ENCODE data around the gene MC5R.

The MC5R gene

DNA sequence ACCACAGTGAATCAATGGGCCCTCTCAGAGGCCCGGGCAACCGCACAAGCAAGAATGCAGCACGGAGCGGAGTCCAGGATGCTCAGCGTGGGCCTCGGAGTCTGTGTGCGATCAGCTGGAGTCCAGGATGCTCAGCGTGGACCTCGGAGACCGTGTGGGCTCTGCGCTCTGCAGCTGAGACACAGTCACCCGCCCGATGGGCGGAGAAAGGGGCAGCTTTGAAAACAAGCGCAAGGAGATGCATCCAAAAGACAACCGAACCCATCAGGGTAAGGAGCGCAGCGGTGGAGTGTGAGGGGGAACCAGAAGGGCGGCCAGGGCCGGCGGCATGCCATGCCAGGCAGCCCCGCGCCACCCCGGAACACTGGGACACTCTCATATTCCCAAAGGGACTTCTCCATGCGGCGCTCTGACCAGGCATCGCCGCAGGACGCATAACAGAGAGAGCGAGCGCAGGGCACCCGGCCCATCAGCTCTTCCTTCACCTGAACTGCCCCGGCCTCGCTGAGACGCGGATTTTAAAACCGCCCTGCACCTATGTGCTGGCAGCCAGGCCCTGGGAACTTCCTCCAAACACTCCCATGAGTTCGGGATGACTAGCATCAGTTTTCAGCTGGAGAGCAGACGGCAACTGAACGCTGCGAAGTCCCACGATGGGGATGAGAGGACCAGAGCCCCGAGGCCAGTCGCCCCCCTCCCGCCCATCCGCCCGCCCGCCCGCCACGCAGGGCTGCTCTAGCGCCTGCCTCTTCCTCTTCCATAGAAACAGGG lies 44.7 kb downstream of the MC5R start:
- H3K27me3 ChIP-seq (replicated peaks; ENCODE audit: insufficient read depth, low read length), result no peaks in the 10 kb centered on the region
- no peaks in the 10 kb centered on the region for H3K36me3 ChIP-seq (replicated peaks; ENCODE audit: insufficient read depth, low read length)
- no peak overlapping the region for H3K9ac ChIP-seq (ENCODE audit: low read length)
- no peak overlapping the region for H3K4me3 ChIP-seq (ENCODE audit: low read length)
- H3F3A ChIP-seq (ENCODE audit: insufficient read depth, low read length), result no peaks in the 10 kb centered on the region
- TF ChIP-seq, protein P1, sequence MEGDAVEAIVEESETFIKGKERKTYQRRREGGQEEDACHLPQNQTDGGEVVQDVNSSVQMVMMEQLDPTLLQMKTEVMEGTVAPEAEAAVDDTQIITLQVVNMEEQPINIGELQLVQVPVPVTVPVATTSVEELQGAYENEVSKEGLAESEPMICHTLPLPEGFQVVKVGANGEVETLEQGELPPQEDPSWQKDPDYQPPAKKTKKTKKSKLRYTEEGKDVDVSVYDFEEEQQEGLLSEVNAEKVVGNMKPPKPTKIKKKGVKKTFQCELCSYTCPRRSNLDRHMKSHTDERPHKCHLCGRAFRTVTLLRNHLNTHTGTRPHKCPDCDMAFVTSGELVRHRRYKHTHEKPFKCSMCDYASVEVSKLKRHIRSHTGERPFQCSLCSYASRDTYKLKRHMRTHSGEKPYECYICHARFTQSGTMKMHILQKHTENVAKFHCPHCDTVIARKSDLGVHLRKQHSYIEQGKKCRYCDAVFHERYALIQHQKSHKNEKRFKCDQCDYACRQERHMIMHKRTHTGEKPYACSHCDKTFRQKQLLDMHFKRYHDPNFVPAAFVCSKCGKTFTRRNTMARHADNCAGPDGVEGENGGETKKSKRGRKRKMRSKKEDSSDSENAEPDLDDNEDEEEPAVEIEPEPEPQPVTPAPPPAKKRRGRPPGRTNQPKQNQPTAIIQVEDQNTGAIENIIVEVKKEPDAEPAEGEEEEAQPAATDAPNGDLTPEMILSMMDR (IDR thresholded peaks at IDR 0.05; ENCODE audit: low read length), result no peak
- TF ChIP-seq EZH2 (optimal IDR thresholded peaks at IDR 0.05; ENCODE audit: low read depth, low read length) (no peak), EZH2phosphoT487 (IDR thresholded peaks at IDR 0.05; ENCODE audit: low read length) (no peak)
- DNase-seq, result no peak
- no peak overlapping the region for H3K27ac ChIP-seq (ENCODE audit: low read length)
- no peaks in the 10 kb centered on the region for H3K4me1 ChIP-seq (ENCODE audit: low read length)
- H3K4me2 ChIP-seq (ENCODE audit: low read depth, low read length), result no peak overlapping the region
- no peaks in the 10 kb centered on the region for H3K9me2 ChIP-seq (replicated peaks; ENCODE audit: insufficient read depth, low read length)
- no peaks in the 10 kb centered on the region for H3K9me3 ChIP-seq (replicated peaks; ENCODE audit: insufficient read depth, low read length)
- no peaks in the 10 kb centered on the region for H4K20me1 ChIP-seq (ENCODE audit: insufficient read depth, low read length)
- H3K79me2 ChIP-seq (ENCODE audit: low read length), result no peaks in the 10 kb centered on the region
- H2AFZ ChIP-seq (ENCODE audit: low read length), result no peak overlapping the region

DNA sequence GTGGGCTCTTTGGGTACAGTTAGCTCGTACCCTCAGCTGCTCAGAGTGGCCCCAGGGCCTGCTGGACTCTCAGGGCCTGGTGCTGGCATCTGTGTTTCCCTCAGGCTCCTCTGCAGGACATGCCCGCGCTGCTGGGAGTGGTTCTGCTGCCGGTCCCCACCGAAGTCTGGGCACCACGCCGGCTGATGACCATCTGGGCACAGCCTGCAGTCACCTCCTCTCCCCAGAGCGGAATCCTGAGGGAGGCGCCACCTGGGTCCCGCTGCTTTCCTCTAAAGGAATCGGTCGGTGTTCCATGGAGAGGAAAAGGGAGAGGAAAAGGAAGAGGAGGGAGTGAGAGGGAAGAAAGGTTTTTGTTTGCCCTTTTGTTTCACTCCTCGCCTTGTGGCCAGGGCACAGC lies 47.8 kb downstream of the MC5R start:
- no peak overlapping the region for H3K4me2 ChIP-seq (ENCODE audit: low read depth, low read length)
- H3K79me2 ChIP-seq (ENCODE audit: low read length), result no peaks in the 10 kb centered on the region
- TF ChIP-seq EZH2phosphoT487 (IDR thresholded peaks at IDR 0.05; ENCODE audit: low read length), result no peak
- TF ChIP-seq EZH2 (optimal IDR thresholded peaks at IDR 0.05; ENCODE audit: low read depth, low read length), result no peak
- TF ChIP-seq, protein P1 (IDR thresholded peaks at IDR 0.05; ENCODE audit: low read length), result no peak
- H3K9ac ChIP-seq (ENCODE audit: low read length), result no peak overlapping the region
- H3K4me1 ChIP-seq (ENCODE audit: low read length), result no peaks in the 10 kb centered on the region
- no peaks in the 10 kb centered on the region for H3K27me3 ChIP-seq (replicated peaks; ENCODE audit: insufficient read depth, low read length)
- no peaks in the 10 kb centered on the region for H4K20me1 ChIP-seq (ENCODE audit: insufficient read depth, low read length)
- no peak overlapping the region for H3K4me3 ChIP-seq (ENCODE audit: low read length)
- H3K9me3 ChIP-seq (replicated peaks; ENCODE audit: insufficient read depth, low read length), result no peaks in the 10 kb centered on the region
- no peak for DNase-seq
- no peaks in the 10 kb centered on the region for H3K36me3 ChIP-seq (replicated peaks; ENCODE audit: insufficient read depth, low read length)
- no peaks in the 10 kb centered on the region for H3F3A ChIP-seq (ENCODE audit: insufficient read depth, low read length)
- no peak overlapping the region for H2AFZ ChIP-seq (ENCODE audit: low read length)
- no peak overlapping the region for H3K27ac ChIP-seq (ENCODE audit: low read length)
- no peaks in the 10 kb centered on the region for H3K9me2 ChIP-seq (replicated peaks; ENCODE audit: insufficient read depth, low read length)

DNA sequence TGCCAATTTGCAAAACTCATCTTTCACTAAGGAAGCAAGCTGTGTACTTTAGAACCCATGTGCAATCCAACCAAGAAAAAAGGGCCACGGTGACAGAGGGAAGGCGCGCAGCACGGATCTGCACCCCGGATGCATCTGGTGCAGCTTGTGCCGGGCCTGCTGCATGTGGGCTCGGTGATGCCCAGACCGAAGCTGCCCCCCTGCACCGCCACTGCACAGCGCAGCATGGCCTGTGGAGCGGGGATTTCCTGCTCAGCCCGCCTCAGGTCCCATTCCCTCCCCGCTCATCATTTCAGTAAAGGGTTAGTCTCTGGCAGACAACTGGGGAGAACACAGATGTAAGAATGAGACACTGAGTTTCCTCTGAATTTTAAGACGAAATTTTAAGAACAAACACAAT lies 48.4 kb downstream of the MC5R start:
- no peaks in the 10 kb centered on the region for H3K27me3 ChIP-seq (replicated peaks; ENCODE audit: insufficient read depth, low read length)
- DNase-seq, result no peak
- no peak overlapping the region for H3K9ac ChIP-seq (ENCODE audit: low read length)
- H3K27ac ChIP-seq (ENCODE audit: low read length), result no peak overlapping the region
- no peak overlapping the region for H3K4me3 ChIP-seq (ENCODE audit: low read length)
- H3K36me3 ChIP-seq (replicated peaks; ENCODE audit: insufficient read depth, low read length), result no peaks in the 10 kb centered on the region
- no peak overlapping the region for H2AFZ ChIP-seq (ENCODE audit: low read length)
- no peaks in the 10 kb centered on the region for H3K9me2 ChIP-seq (replicated peaks; ENCODE audit: insufficient read depth, low read length)
- TF ChIP-seq, protein P1 (IDR thresholded peaks at IDR 0.05; ENCODE audit: low read length), result no peak
- no peak for TF ChIP-seq EZH2 (optimal IDR thresholded peaks at IDR 0.05; ENCODE audit: low read depth, low read length)
- no peak for TF ChIP-seq EZH2phosphoT487 (IDR thresholded peaks at IDR 0.05; ENCODE audit: low read length)
- H3K9me3 ChIP-seq (replicated peaks; ENCODE audit: insufficient read depth, low read length), result no peaks in the 10 kb centered on the region
- no peaks in the 10 kb centered on the region for H4K20me1 ChIP-seq (ENCODE audit: insufficient read depth, low read length)
- H3K4me2 ChIP-seq (ENCODE audit: low read depth, low read length), result no peak overlapping the region
- no peaks in the 10 kb centered on the region for H3F3A ChIP-seq (ENCODE audit: insufficient read depth, low read length)
- no peaks in the 10 kb centered on the region for H3K4me1 ChIP-seq (ENCODE audit: low read length)
- no peaks in the 10 kb centered on the region for H3K79me2 ChIP-seq (ENCODE audit: low read length)
